Stimulated activated naive CD8-positive, alpha-beta T cell treated with anti-CD3 and anti-CD28 coated beads, Interleukin-15, Interleukin-2, amounts not matched to agents 100 U/mL and 50 U/mL, for 24 hours (primary cell): Measurements from ENCODE around the gene GRM8.

Experiments
- ATAC-seq: fragments of 150-1000 bp; cut with Tn5 transposase; one replicate; pipeline ENCODE4 v1.10.0; 2021
- DNase-seq: peaks from one replicate; pipeline ENCODE4 v3.0.0; 2021

The GRM8 gene

DNA sequence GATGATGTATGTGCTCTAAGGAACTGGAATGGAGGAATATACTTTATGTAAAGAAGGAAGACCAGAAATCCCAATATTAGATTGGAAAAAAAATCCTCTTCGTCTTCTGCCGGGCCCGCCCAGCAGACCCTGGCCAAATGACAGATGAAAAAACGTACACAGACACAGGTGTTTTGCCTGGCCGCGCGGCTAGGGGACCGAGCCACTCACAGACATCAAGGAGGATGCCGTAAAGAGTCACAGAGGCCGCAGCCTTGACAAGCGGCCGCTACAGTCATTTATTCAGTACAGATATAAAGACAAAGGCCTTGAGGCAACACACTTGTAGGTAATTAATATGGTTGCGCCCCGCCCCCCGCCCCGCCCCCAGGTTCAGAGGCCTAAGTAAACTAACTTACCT is 594.1 kb downstream of the GRM8 start:
- no peak for ATAC-seq

DNA sequence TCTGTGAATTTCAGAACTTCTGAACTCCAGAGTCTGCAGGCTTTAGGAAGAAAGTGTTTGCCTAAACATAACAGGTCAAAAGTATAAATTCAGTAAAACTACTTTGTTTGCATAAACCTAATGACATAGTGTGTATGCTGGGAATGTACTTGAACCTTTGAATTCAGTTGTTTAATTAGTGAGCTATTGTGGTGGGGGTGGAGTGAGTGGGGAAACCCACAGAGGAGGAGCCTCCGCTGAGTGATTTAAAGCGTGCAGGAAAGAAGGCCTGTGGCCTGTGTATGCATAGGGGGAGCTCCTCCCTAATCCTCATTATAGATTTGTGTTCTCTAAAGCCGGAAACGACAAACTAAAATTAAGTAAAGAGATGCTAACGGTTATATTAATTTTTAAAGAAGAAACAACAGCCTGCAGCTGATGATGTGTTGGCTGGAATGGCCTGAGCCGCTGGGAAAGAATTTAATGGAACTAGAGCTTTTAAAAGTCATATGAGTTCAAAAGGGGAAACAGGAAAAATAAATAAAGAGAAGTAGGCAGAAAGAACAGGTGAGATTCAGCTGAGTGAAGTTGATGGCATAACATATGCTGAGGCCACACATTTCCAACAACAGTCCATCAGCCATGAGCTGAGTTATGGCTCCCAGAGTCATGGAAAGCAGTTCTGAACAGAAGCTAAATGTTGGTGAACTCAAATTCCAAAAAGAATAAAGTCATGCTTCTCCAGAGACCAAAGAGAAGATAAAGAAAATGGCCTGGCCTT is 595.0 kb downstream of the GRM8 start:
- ATAC-seq, result no peak
- DNase-seq, result no peak

More for the DNA sequence above, 594.1 kb downstream of the GRM8 start:
- no peak for DNase-seq

DNA sequence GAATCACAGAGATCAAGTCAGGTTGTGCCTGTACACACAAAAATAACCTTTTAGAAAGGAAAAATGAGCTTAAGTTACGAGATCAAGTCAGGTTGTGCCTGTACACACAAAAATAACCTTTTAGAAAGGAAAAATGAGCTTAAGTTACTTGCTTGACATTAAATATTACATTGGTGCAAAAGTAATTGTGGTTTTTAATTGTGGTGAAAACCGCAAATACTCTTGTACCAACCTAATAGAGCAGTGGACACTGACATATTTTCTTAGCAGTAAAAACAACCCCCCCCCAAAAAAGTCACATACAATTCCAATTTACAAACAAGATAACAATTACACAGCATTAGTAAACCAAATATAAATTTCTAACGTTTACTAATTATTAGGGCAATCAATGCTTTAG is 595.6 kb downstream of the GRM8 start:
- no peak for ATAC-seq
- DNase-seq, result no peak

DNA sequence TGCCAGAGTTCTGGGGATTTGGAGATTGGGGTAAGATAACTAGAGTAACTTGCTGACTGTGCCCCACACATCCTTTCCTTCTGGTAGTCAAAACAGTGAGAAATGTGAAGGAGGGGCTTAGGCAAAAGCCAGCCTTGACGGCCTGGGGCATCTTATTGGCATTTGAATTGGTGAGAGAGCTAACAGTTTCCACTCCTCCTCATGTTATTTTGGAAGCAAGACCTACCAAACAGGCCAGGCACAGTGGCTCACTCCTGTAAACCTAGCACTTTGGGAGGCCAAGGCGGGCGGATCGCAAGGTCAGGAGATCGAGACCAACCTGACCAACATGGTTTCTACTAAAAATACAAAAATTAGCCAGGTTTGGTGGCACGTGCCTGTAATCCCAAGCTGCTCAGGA is 596.6 kb downstream of the GRM8 start:
- ATAC-seq, result no peak
- DNase-seq, result no peak

DNA sequence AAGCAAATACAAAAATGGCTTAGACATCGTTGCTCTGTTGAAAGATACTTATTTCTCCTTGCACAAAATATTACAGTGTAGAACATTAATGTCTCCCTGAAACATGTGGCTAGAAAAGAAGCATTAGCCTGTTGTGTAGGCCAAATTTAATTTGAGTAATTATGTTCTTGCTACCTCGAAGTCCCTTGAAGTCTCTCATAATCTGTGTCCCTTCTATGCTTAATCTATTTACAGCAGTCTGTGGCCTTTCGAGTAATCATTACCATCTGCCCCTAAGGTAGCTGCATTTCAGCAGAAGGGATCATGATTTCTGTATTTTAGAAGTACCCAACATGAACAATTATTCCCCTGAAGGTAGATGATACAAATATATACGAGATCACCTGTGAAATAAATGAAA is 615.2 kb downstream of the GRM8 start:
- no peak for DNase-seq
- ATAC-seq, result no peak

DNA sequence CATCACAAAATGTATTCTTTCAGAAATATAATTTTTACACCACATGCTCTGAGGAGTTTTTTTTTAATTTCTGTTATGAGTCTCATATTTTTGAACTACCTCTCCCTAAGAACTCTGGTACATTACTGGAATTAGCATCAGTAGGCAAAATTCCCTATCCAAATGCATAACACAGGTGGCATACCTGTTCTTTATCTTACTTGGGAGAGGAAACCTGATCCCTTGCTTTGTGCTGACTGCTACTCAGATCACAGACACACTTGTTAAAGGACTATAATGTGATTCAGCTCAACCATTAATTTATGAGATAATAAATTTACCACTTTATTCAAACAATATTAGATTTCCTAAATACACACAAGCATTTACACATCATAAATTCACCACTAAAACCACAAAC is 617.2 kb downstream of the GRM8 start:
- ATAC-seq (no peak), DNase-seq (no peak)

DNA sequence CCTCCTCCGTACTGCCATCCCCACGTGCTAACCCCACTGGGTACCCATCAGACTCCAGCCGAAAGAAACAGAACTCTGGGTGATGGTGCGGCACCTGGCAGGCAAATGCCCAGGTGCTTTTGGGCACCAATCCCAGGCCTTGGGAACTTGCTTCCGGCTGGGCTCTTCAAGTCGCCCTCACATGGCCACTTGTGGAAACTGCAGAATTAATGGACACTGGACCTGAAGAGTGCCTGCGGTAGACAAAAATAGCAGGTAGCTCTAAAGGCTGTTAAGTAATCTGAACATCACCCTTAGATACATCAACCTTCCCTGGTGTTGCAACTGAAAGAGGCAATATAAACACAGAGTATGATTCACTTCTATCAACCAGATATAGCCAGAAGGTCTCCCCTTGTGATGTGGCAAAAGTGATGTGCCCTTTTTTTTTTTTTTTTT is 644.4 kb downstream of the GRM8 start:
- no peak for ATAC-seq

DNA sequence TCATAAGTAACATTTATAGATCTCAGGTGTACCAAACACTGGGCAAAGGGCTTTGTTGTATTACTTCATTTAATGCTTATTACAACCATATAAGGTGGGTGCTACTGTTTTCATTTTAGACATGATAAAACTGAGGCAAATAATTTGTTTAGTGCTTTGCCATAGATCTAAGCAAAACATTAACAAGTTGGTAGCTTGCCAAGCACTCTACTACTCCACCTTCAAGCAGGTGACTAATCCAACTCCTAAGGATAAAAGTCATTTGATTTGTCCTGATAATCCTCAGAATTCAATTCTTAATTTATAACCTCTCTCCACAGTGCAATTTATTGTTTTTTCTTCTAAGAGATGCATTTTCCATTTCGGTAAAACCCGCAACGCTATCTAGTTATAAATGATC is 646.4 kb downstream of the GRM8 start:
- no peak for DNase-seq
- ATAC-seq, result no peak

More for the DNA sequence above, 644.4 kb downstream of the GRM8 start:
- DNase-seq, result no peak

DNA sequence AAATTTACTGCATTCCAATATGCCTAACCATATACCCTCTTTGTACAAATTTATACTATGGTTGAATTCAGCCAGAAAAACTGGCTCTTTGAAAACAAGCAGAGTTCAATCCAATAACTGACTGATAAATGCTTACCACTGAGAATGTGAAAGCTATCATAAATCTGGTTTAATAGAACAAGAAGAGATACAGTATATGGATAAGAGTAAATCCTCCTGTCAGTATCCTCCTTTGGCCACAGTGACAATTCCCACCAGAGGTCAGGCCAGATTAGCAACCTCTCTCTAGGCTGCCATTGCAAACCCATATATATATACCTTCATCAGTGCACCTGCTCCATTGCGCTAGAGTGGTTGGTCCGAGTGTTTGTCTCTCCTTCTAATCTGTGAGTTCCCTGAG is 647.2 kb downstream of the GRM8 start:
- ATAC-seq (no peak), DNase-seq (no peak)

DNA sequence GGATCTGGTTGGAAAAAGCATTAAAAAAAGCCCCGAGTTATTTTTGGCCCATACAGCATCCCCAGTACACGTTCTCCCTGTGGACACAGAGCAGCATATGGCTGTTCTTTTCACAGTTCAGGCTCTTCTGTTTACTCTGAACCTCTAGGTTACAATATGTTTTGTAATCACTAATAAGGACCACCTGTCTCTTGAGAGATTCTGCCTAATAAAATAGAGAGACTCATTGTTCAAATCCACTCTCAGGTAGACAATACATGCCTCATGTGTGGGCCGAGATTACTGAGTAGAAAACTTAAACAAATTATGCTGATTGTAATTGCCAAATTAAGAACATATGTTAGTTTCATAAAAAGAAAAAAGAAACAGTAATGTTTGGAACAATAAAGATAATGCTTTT is 647.7 kb downstream of the GRM8 start:
- ATAC-seq, result no peak

DNA sequence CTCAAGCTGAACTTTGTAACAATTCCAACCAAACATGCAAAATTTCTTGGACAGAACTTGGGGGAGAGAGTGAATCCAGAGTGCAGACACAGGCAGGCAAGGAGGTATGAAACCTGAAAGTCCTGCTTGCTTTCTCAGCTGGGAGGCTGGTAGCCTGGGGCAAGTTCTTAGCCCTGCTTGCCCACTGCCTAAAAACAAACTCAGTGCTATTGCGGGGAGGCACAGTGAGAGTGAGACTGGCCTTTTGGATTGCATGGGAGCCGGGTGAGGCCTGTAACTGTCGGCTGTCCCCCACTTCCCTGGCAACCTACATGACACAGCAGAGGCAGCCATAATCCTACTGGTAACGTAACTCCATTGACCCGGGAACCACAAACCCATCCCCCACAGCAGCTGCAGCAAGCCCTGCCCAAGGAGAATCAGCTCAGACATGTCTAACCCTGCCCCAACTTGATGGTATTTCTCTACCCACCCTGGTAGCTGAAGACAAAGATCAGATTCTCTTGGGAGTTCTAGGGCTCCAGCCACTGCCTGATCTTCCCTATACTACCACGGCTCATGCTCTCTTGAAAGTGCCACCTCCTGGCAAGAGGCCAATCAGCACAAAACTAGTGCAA is 663.6 kb downstream of the GRM8 start:
- ATAC-seq (no peak), DNase-seq (no peak)

More for the DNA sequence above, 647.7 kb downstream of the GRM8 start:
- no peak for DNase-seq

DNA sequence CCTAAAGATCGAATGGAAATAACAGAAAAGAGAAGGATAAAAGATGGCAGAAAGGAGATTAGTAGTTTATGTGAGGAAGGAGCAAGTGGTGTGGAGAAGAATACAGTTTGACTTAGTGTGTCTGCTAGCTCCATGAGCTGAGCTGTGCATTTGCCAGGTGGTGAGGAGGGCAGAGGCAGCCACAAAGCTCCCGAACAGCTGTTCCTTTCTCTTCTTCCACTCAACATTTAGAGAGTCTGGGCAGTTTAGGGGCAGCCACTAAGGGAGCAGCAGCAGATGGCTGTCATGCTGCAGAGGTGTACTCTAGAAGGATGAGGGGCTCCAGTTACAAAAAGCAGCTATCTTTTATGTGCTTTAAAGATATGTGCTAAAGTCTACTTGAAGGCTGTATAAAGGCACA is 674.4 kb downstream of the GRM8 start:
- no peak for DNase-seq
- no peak for ATAC-seq

DNA sequence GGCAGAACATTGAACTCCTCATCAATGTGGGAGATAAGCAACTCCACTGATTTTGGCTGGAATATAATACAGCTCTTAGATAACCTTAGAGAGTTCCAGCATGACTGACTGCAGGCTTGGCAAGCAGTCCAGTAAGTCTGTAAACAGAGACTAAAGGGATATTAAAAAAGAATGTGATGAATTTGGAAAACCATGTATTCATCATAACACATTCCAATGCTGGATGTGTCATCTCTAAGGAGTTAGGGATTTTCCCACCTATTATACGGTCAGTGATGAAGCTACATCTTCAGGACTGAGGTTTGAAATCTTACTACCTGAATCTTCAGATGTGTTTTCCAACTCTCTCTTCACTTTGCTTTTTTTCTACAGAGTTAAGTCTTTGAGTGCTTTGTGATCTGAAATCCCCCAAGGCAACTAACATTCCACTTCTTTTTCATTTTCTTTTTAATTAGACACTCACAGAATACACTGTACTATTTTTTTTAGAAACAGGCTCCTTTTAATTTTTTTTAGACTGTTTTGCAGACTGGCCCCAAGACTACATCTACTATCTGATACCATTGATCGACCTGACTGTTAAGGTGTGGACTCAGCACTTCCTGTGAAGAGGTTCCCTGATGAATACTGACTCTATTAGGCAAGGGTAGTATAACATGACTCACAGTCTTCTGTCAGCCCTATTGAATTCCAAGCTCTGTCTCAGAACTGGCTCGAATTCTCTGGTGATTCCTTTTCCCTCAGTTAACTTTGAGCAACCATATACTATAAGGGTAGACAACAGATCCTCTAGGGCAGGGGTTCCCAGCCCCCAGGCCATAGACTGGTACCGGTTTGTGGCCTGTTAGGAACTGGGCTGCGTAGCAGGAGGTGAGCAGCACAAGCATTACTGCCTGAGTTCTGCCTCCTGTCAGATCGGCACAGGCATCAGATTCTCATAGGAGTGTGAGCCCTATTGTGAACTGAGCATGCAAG is 678.2 kb downstream of the GRM8 start:
- DNase-seq, result no peak

DNA sequence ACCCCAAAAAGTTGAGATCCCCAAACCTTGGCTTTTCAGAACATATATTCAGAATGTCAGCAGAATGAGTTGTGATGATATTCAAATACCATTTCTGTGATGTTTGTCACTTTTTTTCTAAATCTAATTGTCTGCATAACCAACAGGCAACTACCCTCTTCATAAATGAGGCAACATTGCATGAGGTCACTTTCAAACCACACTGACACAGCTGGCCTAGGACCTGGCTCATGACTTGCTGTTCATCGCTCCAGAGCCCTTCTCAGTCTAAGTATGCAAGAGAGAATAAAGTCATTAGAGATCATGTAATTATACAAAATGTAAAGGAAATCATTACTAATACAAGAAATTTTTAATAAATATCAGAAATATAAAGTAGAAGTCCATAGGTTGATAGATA is 681.9 kb downstream of the GRM8 start:
- no peak for ATAC-seq
- no peak for DNase-seq

More for the DNA sequence above, 678.2 kb downstream of the GRM8 start:
- ATAC-seq, result no peak

DNA sequence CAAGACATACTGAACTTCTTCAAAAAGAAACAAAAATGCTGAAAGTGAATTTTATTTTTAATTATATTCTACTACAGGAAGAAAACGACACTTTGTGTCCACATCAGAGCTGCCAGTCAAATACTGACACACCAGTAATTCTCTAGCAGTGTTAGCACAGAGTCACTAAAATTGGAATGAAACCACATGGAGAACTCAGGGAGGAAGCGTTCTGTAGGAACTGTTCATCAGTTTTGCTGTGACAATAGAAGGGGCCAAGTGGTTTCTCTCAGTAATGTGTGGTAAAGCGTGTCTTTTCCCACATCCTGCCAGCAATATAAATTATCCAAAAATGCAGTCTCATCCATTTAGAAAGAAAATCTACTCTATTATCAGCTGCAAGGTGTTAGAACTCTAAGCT is 683.3 kb downstream of the GRM8 start:
- no peak for DNase-seq
- ATAC-seq, result no peak

DNA sequence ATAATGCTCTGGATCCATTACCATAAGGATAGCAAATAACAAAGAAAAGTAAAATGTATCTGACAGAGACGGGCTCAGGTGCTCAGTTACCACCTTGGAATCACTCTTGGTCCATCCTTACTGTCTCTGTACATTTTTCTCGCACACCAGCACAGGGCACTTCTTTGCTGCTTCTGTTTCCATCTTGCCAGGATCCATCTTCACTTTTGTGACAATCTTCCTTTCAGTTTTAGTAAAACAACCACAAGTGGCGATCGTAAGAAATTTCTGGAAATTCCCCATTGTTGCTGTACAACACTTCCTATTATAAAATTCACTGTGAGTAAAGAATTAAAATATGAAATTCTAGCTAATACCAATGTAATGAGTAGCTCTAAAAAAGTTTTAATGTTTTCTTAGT is 695.5 kb downstream of the GRM8 start:
- no peak for ATAC-seq

DNA sequence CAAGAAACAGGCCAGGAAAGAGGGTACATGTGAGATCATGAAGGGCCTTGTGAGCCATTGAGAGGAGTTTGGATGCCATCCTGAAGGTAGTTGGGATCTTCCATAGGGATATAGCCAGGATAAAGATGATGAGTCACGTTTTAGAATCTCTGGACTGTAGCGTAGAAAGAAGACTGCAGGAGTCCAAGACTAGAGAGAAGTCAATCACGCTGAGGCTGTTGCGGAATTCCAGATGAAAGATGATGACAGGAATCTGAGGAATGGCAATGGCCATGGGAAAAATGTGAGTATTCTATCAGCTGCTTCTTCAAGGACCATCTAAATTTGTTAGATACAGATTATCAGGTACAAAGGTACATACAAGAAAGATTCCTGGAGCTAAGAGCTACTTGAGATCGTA is 711.3 kb downstream of the GRM8 start:
- DNase-seq, result no peak
- ATAC-seq, result no peak

More for the DNA sequence above, 695.5 kb downstream of the GRM8 start:
- DNase-seq, result no peak

DNA sequence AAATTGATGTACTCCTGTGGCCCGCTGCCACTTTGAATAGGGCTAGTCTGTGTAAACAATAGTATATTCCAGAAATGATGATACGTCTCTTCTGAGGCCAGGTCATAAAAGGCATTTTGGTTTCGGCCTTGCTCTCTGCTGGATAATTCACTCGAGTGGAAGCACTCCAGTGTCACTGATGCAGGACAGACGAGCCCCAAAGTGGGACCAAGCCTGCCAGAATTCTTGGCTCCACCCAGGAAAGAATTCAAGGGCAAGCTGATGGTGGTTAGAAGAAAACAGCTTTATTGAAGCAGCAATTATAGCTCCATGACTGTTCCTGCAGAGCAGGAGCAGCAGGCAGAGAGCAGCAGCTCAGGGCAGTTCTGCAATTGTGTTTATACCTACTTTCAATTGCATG is 717.6 kb downstream of the GRM8 start:
- DNase-seq, result no peak
- ATAC-seq, result no peak

DNA sequence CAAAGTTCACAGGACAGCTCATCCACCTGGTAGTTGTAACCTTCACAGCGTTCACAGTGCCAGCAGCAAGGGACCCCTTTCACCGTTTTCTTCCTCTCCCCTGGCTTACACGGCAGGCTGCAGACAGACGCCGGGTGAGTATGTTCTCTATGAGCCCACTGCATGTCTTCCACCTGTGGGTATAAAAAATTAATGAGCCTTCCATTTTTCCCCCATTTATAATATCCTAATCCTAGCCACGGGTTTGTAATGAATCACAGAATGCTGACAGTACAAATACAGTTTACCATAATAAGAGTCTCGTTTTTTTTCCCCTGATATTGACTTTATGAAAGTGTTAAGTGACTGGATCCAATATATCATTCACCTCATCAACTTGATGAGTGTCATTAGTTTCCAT is 719.0 kb downstream of the GRM8 start:
- DNase-seq (no peak), ATAC-seq (no peak)

DNA sequence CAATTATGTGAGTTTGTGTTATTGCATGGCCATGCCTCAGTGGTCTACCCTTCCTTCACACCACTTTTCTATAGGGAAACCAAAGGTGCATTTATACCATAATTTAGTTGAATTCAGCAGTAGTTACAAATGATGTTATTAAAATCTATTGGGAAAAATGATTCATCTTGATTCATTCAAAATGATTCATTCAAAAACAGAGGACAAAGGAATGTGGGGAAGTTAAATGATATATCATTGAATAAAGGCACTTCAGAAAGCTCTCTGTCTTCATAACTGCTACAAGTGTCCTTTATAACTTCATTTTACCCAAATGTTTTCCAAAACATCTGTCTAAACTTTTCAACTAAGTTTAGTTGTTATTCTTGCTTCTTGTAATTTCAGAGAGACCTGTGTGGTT is 722.9 kb downstream of the GRM8 start:
- DNase-seq (no peak), ATAC-seq (no peak)

DNA sequence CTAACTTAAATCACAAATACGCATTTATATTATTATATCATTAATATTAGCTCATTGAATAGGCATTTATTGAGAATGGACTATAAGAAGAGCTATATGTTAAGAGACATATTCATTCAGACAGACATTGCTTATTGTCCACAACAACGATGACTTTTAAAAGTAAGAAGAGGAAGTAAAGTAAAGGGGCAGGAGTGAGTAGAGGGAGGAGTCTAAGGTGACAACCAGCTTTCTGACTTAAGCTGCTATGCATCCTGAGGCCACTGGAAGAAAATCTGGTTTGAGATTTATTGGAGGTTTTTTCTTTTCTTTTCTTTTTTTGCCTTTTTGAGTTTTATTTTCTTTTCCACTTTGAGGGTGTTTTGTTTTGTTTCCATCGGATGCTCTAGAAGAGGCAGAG is 723.5 kb downstream of the GRM8 start:
- no peak for ATAC-seq

DNA sequence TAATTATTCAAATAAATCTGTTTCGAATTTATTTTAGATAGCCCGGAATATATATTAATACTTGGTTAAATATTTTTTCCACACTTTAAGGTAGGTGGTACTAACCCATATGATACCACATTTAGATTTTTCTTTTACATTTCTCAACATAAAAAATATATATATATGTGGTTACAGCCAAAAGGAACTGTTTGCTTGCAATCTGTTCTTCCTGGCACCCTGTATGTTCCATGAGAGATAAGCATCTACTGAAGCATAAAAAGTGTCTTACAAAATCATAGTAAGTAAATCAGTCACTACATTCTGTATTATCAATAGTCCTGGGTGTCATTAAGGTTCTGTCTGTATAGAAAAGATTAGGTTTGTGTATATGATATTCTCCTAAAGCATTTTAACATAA is 726.8 kb downstream of the GRM8 start:
- DNase-seq (no peak), ATAC-seq (no peak)

More for the DNA sequence above, 723.5 kb downstream of the GRM8 start:
- DNase-seq, result no peak

DNA sequence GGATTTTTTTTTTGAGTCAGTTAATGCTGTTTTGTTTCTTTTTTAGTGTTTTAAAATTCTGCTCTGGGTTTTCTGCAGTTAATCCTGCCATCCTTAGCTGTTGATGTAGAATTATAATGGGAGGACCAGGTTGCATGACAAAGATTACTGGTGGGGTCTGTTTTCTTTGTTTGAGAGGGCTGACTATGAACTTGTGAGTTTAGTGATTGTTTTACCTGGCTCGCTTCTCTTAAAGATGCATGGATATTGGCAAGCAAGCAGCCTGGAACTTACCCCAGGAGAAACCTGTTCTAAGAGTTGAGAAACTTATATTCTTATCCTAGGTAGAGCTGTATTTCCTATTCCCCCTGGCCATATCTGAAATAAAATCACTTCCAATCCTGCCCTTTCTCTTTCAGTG is 727.8 kb downstream of the GRM8 start:
- DNase-seq (no peak), ATAC-seq (no peak)
